ENCODE results near the gene SLC38A5.
"Not testable (repeated sequence)": the region's sequence is repeated elsewhere in the genome, so short reads cannot be mapped to it uniquely, and the experiment has no call there.

- TF ChIP-seq POLR2AphosphoS5 (IDR thresholded peaks at IDR 0.05; ENCODE audit: borderline replicate concordance, low read depth, low read length); EZH2 (IDR thresholded peaks at IDR 0.05): not testable (repeated sequence)
These were observed 58.2 kb downstream of the SLC38A5 start, which contains the start of gene SSX4B for GRCh38 chrX:48411860-48412259.

Measured in SK-N-MC (cell line).